WI38 (cell line): ENCODE results near the gene LRP8.

ENCODE experiments used
- H3K4me3 ChIP-seq: 2 replicates; pipeline ENCODE4 v1.5.1; 2011; ENCODE audit warnings: low read depth, mild to moderate bottlenecking, control low read depth, low read length
- TF ChIP-seq, protein P1 (sequence below): IDR thresholded peaks from 2 replicates; pipeline ENCODE4 v1.5.1; 2012; ENCODE audit warnings: low read depth, mild to moderate bottlenecking, control low read depth, low read length

The LRP8 gene

GRCh38 chr1:53265581-53265980, 62.3 kb downstream of the LRP8 start:
- H3K4me3 ChIP-seq = no peak overlapping the region
- TF ChIP-seq, protein P1, sequence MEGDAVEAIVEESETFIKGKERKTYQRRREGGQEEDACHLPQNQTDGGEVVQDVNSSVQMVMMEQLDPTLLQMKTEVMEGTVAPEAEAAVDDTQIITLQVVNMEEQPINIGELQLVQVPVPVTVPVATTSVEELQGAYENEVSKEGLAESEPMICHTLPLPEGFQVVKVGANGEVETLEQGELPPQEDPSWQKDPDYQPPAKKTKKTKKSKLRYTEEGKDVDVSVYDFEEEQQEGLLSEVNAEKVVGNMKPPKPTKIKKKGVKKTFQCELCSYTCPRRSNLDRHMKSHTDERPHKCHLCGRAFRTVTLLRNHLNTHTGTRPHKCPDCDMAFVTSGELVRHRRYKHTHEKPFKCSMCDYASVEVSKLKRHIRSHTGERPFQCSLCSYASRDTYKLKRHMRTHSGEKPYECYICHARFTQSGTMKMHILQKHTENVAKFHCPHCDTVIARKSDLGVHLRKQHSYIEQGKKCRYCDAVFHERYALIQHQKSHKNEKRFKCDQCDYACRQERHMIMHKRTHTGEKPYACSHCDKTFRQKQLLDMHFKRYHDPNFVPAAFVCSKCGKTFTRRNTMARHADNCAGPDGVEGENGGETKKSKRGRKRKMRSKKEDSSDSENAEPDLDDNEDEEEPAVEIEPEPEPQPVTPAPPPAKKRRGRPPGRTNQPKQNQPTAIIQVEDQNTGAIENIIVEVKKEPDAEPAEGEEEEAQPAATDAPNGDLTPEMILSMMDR = no peak

DNA sequence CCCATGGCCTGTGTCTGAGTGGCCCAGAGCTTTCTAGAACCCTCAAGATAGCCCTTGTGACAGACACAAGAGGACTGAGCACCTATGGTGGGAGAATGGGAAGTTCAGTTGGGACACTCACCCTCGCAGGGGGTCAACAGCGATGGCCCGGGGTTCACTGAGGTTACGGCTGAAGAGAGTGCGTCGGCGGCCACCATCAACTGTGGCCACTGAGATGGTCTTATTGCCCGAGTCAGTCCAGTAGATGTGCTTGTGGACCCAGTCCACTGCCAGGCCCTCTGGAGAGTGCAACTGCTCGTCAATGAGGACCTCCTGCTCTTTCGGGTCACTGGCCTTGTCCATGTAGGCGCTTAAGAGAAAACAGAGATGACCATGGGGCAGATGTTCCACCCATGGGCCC, 63.8 kb downstream of the LRP8 start:
- H3K4me3 ChIP-seq = no peak overlapping the region
- TF ChIP-seq, protein P1 = no peak

DNA sequence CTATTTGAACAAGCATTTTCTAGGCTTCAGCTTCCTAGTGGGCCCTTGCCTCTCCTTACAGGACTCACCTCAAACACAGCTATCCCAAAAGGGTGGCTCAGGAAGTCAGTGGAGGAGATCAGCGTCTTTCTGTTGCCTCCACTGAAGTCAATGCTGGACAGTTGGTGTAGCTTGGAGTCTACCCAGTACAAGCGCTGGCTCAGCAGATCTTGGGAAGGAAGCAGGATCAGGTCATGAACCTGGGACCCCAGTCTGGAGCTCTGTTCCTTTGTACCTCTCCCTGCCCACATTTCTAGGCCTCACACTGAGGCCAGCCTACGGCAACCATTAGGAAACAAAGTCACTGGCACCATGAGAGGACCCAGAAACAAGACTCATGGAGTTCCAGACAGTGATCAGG, 65.9 kb downstream of the LRP8 start:
- TF ChIP-seq, protein P1 = no peak
- no peak overlapping the region for H3K4me3 ChIP-seq

DNA sequence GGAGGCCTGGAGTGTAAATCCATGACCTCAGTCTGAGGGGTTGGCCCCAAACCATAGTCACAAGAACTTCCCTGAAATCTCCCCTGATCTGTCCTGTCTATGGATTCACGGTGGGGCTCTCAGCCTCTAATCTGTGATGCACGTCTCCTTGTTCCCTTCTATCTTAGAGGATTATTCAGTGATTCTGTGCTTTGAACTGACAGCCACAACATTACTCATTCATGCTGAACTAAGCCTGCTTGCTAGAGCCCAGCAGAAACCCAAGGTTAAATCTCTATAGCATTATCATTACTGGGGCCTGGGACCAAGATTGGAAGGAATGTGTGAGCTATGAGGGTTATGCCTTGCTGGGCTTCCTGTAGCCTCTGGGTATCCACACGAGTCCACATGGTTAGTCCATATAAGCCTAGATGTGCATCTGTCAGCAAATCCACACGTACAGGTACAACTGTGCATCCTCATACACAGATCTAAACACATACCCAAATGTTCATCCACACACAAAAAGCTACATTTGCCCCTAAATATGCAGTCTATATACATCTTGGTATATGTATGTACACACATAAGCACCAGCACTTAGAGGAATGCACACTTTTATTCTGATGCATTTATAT, 67.1 kb downstream of the LRP8 start:
- H3K4me3 ChIP-seq = no peak overlapping the region
- TF ChIP-seq, protein P1 = no peak

DNA sequence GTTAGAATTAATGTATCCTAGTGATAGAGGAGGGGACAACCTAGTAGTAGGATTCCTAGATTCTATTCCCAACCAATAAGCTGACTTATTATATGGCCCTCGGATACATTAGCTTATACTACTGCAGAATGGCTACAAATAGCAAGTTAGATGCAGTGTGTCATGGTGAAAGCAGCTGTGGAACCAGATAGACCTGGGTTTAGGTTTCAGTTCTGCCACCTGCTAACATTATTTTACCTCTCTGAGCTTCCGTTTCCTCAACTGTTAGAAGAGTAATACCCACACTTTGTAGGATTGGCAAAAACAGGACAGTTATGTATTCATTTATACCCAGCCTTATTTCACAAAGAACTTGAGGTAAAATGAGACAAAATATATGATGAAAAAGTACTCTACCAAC, 67.9 kb downstream of the LRP8 start:
- TF ChIP-seq, protein P1 = no peak
- H3K4me3 ChIP-seq = no peak overlapping the region

DNA sequence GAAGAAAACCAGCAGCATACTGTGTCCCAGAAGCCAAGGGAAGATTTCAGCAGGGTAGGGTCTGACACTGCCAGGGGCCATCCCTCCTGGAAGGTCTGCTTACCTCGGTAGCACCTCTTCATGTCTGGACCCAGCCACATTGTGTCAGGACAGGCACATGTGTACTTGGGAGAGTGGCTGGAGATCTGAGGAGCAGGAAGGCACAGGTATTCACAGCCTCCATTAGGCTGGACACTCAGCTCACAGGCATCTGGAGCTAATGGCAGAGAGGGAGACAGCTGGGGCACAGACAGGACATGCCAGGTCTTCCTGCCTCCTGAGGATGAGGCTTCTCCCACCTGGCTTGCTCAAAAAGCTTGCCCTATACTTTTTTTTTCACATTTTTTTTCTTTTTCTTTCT, 69.7 kb downstream of the LRP8 start:
- TF ChIP-seq, protein P1 = no peak
- H3K4me3 ChIP-seq = no peak overlapping the region

DNA sequence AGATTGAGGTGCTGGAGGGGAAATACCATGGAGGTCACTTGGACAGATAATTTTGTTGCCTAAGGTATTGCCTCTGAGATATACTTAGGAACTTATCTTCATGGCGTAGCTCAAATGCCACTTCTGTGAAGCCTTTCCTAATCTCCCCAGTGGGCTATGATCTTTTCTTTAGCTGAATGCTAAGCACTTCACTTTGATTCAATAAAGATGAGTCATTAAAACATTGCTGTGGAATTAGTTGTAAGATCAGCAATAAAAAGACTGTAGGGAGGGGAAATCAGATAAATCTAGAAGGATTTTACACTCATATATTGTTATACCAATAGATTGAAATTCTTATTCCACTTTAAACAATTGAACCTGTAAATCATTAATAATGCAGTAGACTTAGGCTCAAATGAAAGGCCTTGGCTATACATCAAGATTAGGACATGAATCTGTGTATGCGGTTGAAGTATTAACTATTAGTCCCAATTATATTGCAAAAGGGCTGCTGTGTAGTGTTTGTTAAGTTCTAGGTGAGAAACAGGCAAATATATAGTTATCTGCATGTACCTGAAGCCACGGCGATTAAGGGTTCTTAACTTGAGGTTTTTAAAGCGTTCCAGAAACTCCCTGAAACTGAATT, 70.3 kb downstream of the LRP8 start:
- TF ChIP-seq, protein P1 = no peak
- H3K4me3 ChIP-seq = no peak overlapping the region
